HL-60/S4 treated with retinoic acid at 250 ng/mL for 4 days and 3 days (cell line): Measurements from ENCODE around the gene TAS2R46.
"Not testable (repeated sequence)": the region's sequence is repeated elsewhere in the genome, so short reads cannot be mapped to it uniquely, and the experiment has no call there.

Source experiments
- in situ Hi-C: fragments of 300-500 bp; cut with MboI; formaldehyde crosslinking; loops from 2 replicates; pipeline ENCODE4 v1.7.0; 2022; ENCODE audit warnings: low sequenced_read_pairs

The TAS2R46 gene

DNA sequence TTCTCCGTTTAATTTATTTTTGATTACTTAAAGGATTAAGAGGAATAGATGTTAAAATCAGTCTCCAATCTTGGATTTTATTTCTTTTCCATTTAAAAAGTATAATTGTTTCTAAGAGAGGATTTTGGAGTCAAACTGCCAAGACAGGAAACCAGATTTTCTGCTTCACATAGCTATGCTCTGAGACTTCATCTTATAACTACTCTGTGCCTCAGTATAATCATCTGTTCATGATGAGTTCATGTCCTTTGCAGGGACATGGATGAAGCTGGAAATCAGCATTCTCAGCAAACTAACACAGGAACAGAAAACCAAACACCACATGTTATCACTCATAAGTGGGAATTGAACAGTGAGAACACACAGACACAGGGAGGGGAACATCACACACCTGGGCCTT, 21.9 kb downstream of the TAS2R46 start:
- in situ Hi-C loops: no loop called here

- in situ Hi-C loops: no loop called here
Observed at GRCh38 chr12:11039171-11039570, 22.9 kb downstream of the TAS2R46 start.

DNA sequence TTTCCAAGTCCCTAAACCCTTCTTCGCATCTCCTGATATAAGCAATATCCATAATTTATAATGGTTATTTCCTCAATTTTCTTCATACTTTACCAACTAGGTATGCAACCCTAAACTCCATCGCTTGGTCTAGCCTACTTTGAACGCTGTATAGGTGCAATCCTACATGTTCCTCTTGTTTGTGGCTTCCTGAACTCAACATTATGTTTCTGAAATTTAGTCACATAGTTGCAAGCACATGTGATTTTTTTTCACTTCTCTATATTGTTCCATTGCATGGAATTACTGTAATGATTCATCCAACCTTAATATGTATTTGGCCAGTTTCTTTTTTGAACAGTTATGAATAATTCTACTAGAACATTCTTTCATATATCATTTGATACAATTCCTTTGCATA, 28.1 kb downstream of the TAS2R46 start:
- in situ Hi-C loops: not testable (repeated sequence)

GRCh38 chr12:11031307-11031706, 30.8 kb downstream of the TAS2R46 start, which contains the start of gene TAS2R31:
Gene TAS2R31 (minus strand): TSS chr12:11031407. CDS start chr12:11031335, 72 bp downstream.
- in situ Hi-C loops: no loop called here

DNA sequence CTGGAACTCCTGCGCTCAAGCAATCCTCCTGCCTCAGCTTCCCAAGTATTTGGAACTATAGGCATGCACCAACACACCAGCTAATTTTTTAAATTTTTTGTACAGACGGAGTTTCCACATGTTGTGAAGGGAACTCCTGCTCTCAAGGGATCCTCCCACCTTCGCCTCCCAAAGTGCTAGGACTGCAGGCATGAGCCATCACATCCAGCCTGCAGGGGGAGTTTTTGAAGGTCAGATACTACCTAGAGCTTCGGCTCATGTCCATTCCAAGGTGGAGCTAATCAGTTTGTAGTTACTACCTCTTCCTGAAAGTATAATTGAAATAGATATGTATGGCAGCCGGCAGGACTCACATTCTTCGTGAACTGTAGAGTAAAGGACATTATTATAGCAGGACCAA, 36.0 kb downstream of the TAS2R46 start:
- in situ Hi-C loops: no loop called here

- in situ Hi-C loops: no loop called here
Observed at GRCh38 chr12:11023387-11023786, 38.7 kb downstream of the TAS2R46 start.

DNA sequence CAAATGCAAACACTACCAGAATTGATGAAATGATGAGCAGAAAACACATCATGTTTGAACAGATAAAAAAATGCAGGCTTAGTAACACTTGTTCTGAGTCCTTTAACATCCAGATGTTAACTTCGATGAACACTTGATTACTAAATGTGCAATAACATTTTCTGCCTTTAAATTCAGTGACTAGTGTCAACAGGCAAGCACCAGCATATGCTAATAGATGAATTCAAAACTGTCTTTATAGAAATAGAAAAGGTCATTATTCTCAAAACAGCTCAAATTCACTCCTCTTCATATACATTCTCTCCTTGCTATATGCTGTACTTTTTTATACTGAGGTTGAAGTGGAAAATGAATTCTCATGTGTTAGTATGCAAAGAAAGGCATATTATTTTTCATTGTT, 39.6 kb downstream of the TAS2R46 start, which contains the start of gene TAS2R19:
TSS of gene TAS2R19 (minus strand) at position 101 of the 400 bp plus-strand sequence. CDS start at position 52, 49 bp downstream.
- in situ Hi-C loops: no loop called here

DNA sequence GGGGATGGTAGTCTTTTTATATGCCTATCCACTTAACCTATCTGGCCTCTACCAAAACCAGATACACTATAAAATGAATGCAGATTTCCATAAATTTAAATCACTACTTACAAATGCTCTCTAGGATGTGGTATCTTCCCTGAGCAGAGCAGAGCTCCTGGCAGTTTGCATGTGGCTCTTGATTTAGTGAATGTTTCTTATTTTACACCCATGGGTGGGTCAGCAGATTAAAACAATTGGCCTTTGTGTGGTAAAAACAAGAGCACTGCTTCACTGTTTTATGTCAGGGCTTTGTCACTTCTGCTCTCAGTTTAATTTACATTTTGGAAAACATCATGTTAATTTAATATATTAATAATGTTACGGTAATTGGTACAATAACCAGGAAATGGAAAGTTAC, 45.2 kb downstream of the TAS2R46 start:
- in situ Hi-C loops: loop anchor here (5.0 kb wide), 1 partner anchor 55 kb away; no protein-coding TSS in a partner anchor

DNA sequence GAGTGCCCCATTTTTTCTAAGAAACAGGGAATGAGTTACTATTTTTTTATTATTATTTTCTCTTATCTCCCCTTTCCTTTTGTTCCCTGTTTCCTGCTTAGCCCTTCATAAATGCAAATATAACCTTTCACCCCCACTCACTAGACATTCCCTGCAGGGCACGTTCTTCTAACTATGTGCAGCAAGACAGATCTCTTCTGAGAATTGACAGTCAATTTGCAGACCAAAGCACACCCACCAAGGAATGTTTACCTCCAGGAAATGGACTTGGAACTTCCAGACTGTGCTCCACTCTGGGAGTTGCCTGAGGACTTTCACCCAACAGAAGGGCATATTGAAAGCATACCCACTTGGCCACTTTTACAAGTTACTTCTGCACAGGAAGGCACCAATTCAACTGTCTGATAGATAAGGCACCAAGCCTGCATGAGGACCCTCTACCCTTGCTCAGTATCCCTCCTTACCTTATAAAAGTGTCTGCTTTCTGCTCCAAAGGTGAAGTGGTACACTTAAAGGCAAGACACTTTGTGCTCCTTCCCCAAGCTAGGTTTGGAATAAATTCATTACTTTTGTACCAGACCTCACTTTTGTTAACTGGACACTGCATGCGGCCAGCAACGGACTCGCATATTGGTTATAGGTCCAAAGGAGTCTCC, 46.2 kb downstream of the TAS2R46 start:
- in situ Hi-C loops: loop anchor here (5.0 kb wide), 1 partner anchor 56 kb away; no protein-coding TSS in a partner anchor

DNA sequence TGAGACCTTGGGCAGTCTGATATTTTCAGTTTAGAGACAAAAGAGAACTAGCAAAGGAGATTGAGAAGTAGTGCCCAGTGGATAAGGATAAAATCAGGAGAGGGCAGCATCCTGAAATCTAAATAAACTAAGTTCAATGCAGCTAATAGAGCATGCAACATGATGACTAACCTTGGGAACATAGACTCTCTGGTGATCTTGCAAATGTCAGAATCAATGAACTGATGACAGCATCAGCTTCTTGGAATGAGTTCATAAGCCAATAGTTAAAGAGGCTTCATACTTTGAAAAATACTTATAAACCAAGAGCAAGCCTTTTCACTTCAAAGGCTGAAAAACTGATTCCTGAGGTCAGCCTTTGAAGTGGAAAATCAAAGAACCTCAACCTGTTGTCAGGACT, 47.9 kb downstream of the TAS2R46 start:
- in situ Hi-C loops: no loop called here
